Liver (tissue), 9 donors: ENCODE results near the gene ERBB4. TPM values are rescaled to one million over a fixed set of nuclear protein-coding genes. Genes with fewer than 3 reads are reported as not detected.

Source experiments
- DNase-seq: peaks from one replicate; pipeline ENCODE4 v3.0.0-alpha.2; 2017; ENCODE audit warnings: low spot score
- H3K27ac ChIP-seq, 2 donors: one replicate each; pipeline ENCODE4 v1.7.0; 2013; ENCODE audit warnings: inconsistent platforms in 2 of 2, low read length in 2 of 2, control low read depth in 1 of 2, low read depth in 1 of 2, mild to moderate bottlenecking in 1 of 2
- H3K27me3 ChIP-seq, 4 donors: one replicate each; pipeline versions ENCODE4 v1.6.1 to v1.7.0; 2013; ENCODE audit warnings: low read length in 3 of 4, inconsistent platforms in 1 of 4, mild to moderate bottlenecking in 1 of 4, moderate library complexity in 1 of 4; ENCODE audit not compliant: control insufficient read depth in 4 of 4, insufficient read depth in 4 of 4
- H3K36me3 ChIP-seq, 4 donors: one replicate each; pipeline versions ENCODE4 v1.6.1 to v1.7.0; 2013; ENCODE audit warnings: low read length in 3 of 4, mild to moderate bottlenecking in 3 of 4, low read depth in 1 of 4, moderate library complexity in 1 of 4; ENCODE audit not compliant: control insufficient read depth in 4 of 4, insufficient read depth in 3 of 4
- H3K4me1 ChIP-seq, 4 donors: one replicate each; pipeline versions ENCODE4 v1.6.1 to v1.7.0; 2013; ENCODE audit warnings: low read length in 3 of 4, mild to moderate bottlenecking in 3 of 4, moderate library complexity in 1 of 4; ENCODE audit not compliant: control insufficient read depth in 4 of 4, insufficient read depth in 4 of 4
- H3K4me3 ChIP-seq, 3 donors: one replicate each; pipeline versions ENCODE4 v1.6.1 to v1.7.0; 2013; ENCODE audit warnings: low read length in 3 of 3, control low read depth in 1 of 3, low read depth in 1 of 3, mild to moderate bottlenecking in 1 of 3
- H3K9ac ChIP-seq, 2 donors: one replicate each; pipeline ENCODE4 v1.7.0; 2013; ENCODE audit warnings: low read length in 2 of 2, mild to moderate bottlenecking in 2 of 2, moderate library complexity in 2 of 2, control low read depth in 1 of 2, low read depth in 1 of 2
- H3K9me3 ChIP-seq, 4 donors: one replicate each; pipeline versions ENCODE4 v1.6.1 to v1.7.0; 2013; ENCODE audit warnings: low read length in 3 of 4; ENCODE audit not compliant: control insufficient read depth in 4 of 4
- EGR1 ChIP-seq, 2 donors: IDR thresholded peaks; 2 replicates each; pipeline ENCODE4 v1.6.1; 2016 to 2018; ENCODE audit warnings: antibody characterized with exemption in 2 of 2, low read depth in 2 of 2
- FOXA1 ChIP-seq: IDR thresholded peaks from 2 replicates; pipeline ENCODE4 v1.6.1; 2016; ENCODE audit warnings: antibody characterized with exemption
- FOXA2 ChIP-seq: IDR thresholded peaks from 2 replicates; pipeline ENCODE4 v1.6.1; 2016; ENCODE audit warnings: antibody characterized with exemption
- GABPA ChIP-seq, 2 donors: IDR thresholded peaks in 1 of 2; conservative IDR thresholded peaks in 1 of 2; 2 replicates each; pipeline ENCODE4 v1.6.1; 2016; ENCODE audit warnings: antibody characterized with exemption in 2 of 2, mild to moderate bottlenecking in 1 of 2, moderate library complexity in 1 of 2
- JUND ChIP-seq, 2 donors: IDR thresholded peaks; 2 replicates each; pipeline ENCODE4 v1.6.1; 2016; ENCODE audit warnings: antibody characterized with exemption in 2 of 2
- NR2F2 ChIP-seq: IDR thresholded peaks from 2 replicates; pipeline ENCODE4 v1.6.1; 2016; ENCODE audit warnings: antibody characterized with exemption
- RAD21 ChIP-seq, 2 donors: IDR thresholded peaks; 2 replicates each; pipeline ENCODE4 v1.6.1; 2016; ENCODE audit warnings: antibody characterized with exemption in 2 of 2, mild to moderate bottlenecking in 2 of 2
- REST ChIP-seq: IDR thresholded peaks from 2 replicates; pipeline ENCODE4 v1.6.1; 2016; ENCODE audit warnings: antibody characterized with exemption, mild to moderate bottlenecking
- RXRA ChIP-seq, 2 donors: IDR thresholded peaks; 2 replicates each; pipeline ENCODE4 v1.6.1; 2017 to 2018; ENCODE audit warnings: antibody characterized with exemption in 2 of 2, mild to moderate bottlenecking in 1 of 2
- SP1 ChIP-seq: IDR thresholded peaks from 2 replicates; pipeline ENCODE4 v1.6.1; 2018; ENCODE audit warnings: antibody characterized with exemption, mild to moderate bottlenecking
- TAF1 ChIP-seq: conservative IDR thresholded peaks from 2 replicates; pipeline ENCODE4 v1.6.1; 2016; ENCODE audit warnings: antibody characterized with exemption, mild to moderate bottlenecking
- YY1 ChIP-seq: IDR thresholded peaks from 2 replicates; pipeline ENCODE4 v1.6.1; 2016; ENCODE audit warnings: antibody characterized with exemption, mild to moderate bottlenecking
- ZBTB33 ChIP-seq: IDR thresholded peaks from 2 replicates; pipeline ENCODE4 v1.6.1; 2016; ENCODE audit warnings: antibody characterized with exemption
- WGBS: extraction: QIAGEN DNeasy Blood & Tissue Kit; methylation state at CpG from one replicate; pipeline ENCODE4 v1.1.7; 2013; 5-methylcytosine and 5-hydroxymethylcytosine counted together
- polyA plus RNA-seq, 2 donors: library from polyadenylated mRNA; stranded (reverse) in 1 of 2; unstranded in 1 of 2; fragments of 200-250 nt in 1 of 2; fragments of >200 nt in 1 of 2; fragmentation: Nextera tagmentation in 1 of 2; extraction: Ambion mirVana in 1 of 2; gene quantifications; one replicate each; pipeline versions ENCODE4 v1.2.1 to v1.2.3, GENCODE V29; 2013 to 2015
- total RNA-seq, 2 donors: library from RNA; depleted of rRNA; stranded (reverse); fragments of >200 nt; gene quantifications; one replicate each; pipeline ENCODE4 v1.2.3, GENCODE V29; 2014
- TF ChIP-seq, protein P1 (sequence below): IDR thresholded peaks from 2 replicates; pipeline ENCODE4 v1.6.1; 2016; ENCODE audit warnings: antibody characterized with exemption
- TF ChIP-seq, protein P2 (sequence below): IDR thresholded peaks from 2 replicates; pipeline ENCODE4 v1.6.1; 2016; ENCODE audit warnings: antibody characterized with exemption
- TF ChIP-seq, protein P3 (sequence below): fragments of 150-350 bp; IDR thresholded peaks from 2 replicates; pipeline ENCODE4 v1.5.1; 2017; ENCODE audit warnings: improper control_type of control experiment, low read depth, low read length; ENCODE audit not compliant: missing input control
- donor health status: healthy.
- donor health status: healthy.
- donor health status: healthy.
- donor health status: healthy.
- donor health status: healthy.

The ERBB4 gene
- total and polyA plus RNA-seq, 4 donors = 0.03 to 0.42 TPM; not detected in 2

DNA sequence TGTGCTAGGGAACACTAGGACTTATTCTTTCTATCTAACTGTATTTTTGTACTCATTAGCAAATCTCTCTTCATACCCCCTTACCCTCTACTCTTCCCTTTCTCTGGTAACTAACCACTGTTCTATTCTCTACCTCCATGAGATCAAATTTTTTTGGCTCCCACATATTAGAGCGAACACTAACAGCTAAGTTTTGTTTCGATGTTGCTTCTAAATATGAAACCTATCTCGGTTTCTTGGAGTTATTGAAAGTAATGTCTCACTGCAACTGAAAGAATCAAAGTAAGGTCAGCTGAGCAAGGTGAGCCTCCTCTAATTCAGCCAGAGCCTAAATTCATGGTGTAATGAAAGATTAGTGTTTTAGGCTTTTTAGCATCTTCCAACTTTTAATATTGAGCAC lies 1024.6 kb downstream of the ERBB4 start:
- WGBS = 89% methylated on average over 3 of the region's 3 CpGs
- H3K9me3 ChIP-seq = no peaks in the 10 kb centered on the region
- DNase-seq = no peak
- no peak overlapping the region for H3K27ac ChIP-seq
- H3K36me3 ChIP-seq = no peaks in the 10 kb centered on the region
- no peak overlapping the region for H3K4me3 ChIP-seq
- no peaks in the 10 kb centered on the region for H3K4me1 ChIP-seq
- TF ChIP-seq, protein P1, sequence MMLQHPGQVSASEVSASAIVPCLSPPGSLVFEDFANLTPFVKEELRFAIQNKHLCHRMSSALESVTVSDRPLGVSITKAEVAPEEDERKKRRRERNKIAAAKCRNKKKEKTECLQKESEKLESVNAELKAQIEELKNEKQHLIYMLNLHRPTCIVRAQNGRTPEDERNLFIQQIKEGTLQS = no peak
- TF ChIP-seq GABPA (IDR thresholded peaks at IDR 0.05 in 1 of 2, conservative IDR thresholded peaks at IDR 0.05 in 1 of 2) = no peak
- no peak for TF ChIP-seq YY1
- no peak for TF ChIP-seq JUND (IDR thresholded peaks at IDR 0.05)
- no peak for TF ChIP-seq RXRA (IDR thresholded peaks at IDR 0.05)
- no peak for TF ChIP-seq REST
- TF ChIP-seq, protein P2, sequence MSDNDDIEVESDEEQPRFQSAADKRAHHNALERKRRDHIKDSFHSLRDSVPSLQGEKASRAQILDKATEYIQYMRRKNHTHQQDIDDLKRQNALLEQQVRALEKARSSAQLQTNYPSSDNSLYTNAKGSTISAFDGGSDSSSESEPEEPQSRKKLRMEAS = no peak
- no peak for TF ChIP-seq FOXA2
- no peak for TF ChIP-seq ZBTB33
- TF ChIP-seq RAD21 (IDR thresholded peaks at IDR 0.05) = no peak
- no peak for TF ChIP-seq TAF1
- TF ChIP-seq, protein P3, sequence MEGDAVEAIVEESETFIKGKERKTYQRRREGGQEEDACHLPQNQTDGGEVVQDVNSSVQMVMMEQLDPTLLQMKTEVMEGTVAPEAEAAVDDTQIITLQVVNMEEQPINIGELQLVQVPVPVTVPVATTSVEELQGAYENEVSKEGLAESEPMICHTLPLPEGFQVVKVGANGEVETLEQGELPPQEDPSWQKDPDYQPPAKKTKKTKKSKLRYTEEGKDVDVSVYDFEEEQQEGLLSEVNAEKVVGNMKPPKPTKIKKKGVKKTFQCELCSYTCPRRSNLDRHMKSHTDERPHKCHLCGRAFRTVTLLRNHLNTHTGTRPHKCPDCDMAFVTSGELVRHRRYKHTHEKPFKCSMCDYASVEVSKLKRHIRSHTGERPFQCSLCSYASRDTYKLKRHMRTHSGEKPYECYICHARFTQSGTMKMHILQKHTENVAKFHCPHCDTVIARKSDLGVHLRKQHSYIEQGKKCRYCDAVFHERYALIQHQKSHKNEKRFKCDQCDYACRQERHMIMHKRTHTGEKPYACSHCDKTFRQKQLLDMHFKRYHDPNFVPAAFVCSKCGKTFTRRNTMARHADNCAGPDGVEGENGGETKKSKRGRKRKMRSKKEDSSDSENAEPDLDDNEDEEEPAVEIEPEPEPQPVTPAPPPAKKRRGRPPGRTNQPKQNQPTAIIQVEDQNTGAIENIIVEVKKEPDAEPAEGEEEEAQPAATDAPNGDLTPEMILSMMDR = no peak
- TF ChIP-seq SP1 = no peak
- no peak for TF ChIP-seq FOXA1
- TF ChIP-seq NR2F2 = no peak
- TF ChIP-seq EGR1 (IDR thresholded peaks at IDR 0.05; ENCODE audit: low read depth in 2 of 2) = no peak
- no peaks in the 10 kb centered on the region for H3K27me3 ChIP-seq
- no peak overlapping the region for H3K9ac ChIP-seq

DNA sequence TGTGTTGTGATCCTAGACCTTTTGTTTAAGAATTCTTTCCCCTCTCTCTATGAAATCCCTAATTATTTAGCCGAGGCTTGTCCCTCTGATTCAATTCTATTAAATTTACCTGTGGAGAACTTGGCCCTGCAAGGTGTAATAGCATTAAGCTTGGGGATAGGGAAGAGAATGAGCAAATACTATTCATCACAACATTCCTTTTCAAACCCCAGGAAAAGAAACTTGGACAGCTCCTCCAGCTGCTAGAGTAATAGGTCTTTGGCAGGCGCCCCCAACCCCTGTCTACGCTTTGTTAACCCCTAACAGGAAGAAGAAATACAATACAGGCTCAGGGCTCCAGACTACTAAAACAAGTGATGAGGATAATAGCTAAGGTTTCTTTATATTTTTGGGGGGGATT lies 1025.2 kb downstream of the ERBB4 start:
- no peak overlapping the region for H3K9ac ChIP-seq
- 53% methylated on average over 3 of the region's 3 CpGs for WGBS
- H3K36me3 ChIP-seq = no peaks in the 10 kb centered on the region
- H3K9me3 ChIP-seq = no peaks in the 10 kb centered on the region
- no peaks in the 10 kb centered on the region for H3K27me3 ChIP-seq
- H3K4me1 ChIP-seq = no peaks in the 10 kb centered on the region
- DNase-seq = no peak
- no peak overlapping the region for H3K4me3 ChIP-seq
- TF ChIP-seq RAD21 (IDR thresholded peaks at IDR 0.05) = no peak
- TF ChIP-seq, protein P3 = no peak
- TF ChIP-seq NR2F2 = no peak
- TF ChIP-seq, protein P1 = no peak
- TF ChIP-seq SP1 = no peak
- no peak for TF ChIP-seq REST
- no peak overlapping the region for H3K27ac ChIP-seq
